H9 (cell line): ENCODE data around the gene EVL. TPM values are rescaled to one million over a fixed set of nuclear protein-coding genes. Genes with fewer than 3 reads are reported as not detected.

ENCODE experiments used
- DNase-seq: peaks from one replicate; pipeline ENCODE4 v3.0.0-alpha.2; 2017
- H2AFZ ChIP-seq: one replicate; pipeline ENCODE4 v1.6.1; 2013; ENCODE audit warnings: mild to moderate bottlenecking, low read length, control low read depth, moderate library complexity
- H2AK5ac ChIP-seq: 2 replicates; pipeline ENCODE4 v1.6.1; 2013; ENCODE audit warnings: low read length, control low read depth, mixed read lengths; ENCODE audit not compliant: insufficient read length
- H2BK120ac ChIP-seq: one replicate; pipeline ENCODE4 v1.6.1; 2013; ENCODE audit warnings: low read depth, mild to moderate bottlenecking, low read length, control low read depth, inconsistent platforms; ENCODE audit not compliant: poor library complexity, severe bottlenecking
- H2BK12ac ChIP-seq: 2 replicates; pipeline ENCODE4 v1.6.1; 2013; ENCODE audit warnings: low read length, control low read depth, mixed read lengths, low read depth; ENCODE audit not compliant: insufficient read length
- H2BK15ac ChIP-seq: 2 replicates; pipeline ENCODE4 v1.6.1; 2013; ENCODE audit warnings: low read depth, low read length, control low read depth
- H2BK20ac ChIP-seq: one replicate; pipeline ENCODE4 v1.6.1; 2013; ENCODE audit warnings: low read depth, mild to moderate bottlenecking, low read length, control low read depth, inconsistent platforms; ENCODE audit not compliant: poor library complexity, severe bottlenecking
- H2BK5ac ChIP-seq: 2 replicates; pipeline ENCODE4 v1.6.1; 2013; ENCODE audit warnings: low read length, control low read depth, mixed read lengths; ENCODE audit not compliant: insufficient read length
- H3K14ac ChIP-seq: 2 replicates; pipeline ENCODE4 v1.6.1; 2013; ENCODE audit warnings: low read length, control low read depth; ENCODE audit not compliant: insufficient read depth
- H3K18ac ChIP-seq: 2 replicates; pipeline ENCODE4 v1.6.1; 2013; ENCODE audit warnings: low read depth, mild to moderate bottlenecking, mixed read lengths, low read length, control low read depth; ENCODE audit not compliant: insufficient read length
- H3K23ac ChIP-seq: 2 replicates; pipeline ENCODE4 v1.6.1; 2013; ENCODE audit warnings: low read length, control low read depth, mixed read lengths, low read depth; ENCODE audit not compliant: insufficient read length
- H3K23me2 ChIP-seq: 2 replicates; pipeline ENCODE4 v1.6.1; 2013; ENCODE audit warnings: low read depth, mild to moderate bottlenecking, mixed read lengths, low read length, control low read depth; ENCODE audit not compliant: insufficient read length, poor library complexity, severe bottlenecking
- H3K27ac ChIP-seq: 2 replicates; pipeline ENCODE4 v1.5.1; 2013; ENCODE audit warnings: low read length, control low read depth, mixed read lengths, low read depth; ENCODE audit not compliant: insufficient read length
- H3K27me3 ChIP-seq: 2 replicates; pipeline ENCODE4 v1.6.1; 2013; ENCODE audit warnings: low read length, control low read depth, inconsistent platforms; ENCODE audit not compliant: insufficient read depth
- H3K4ac ChIP-seq: 2 replicates; pipeline ENCODE4 v1.6.1; 2013; ENCODE audit warnings: low read depth, mild to moderate bottlenecking, control low read depth, inconsistent platforms, low read length, moderate library complexity
- H3K4me1 ChIP-seq: 2 replicates; pipeline ENCODE4 v1.6.1; 2013; ENCODE audit warnings: low read length, control low read depth, inconsistent platforms; ENCODE audit not compliant: insufficient read depth
- H3K4me2 ChIP-seq: 2 replicates; pipeline ENCODE4 v1.6.1; 2013; ENCODE audit warnings: low read length, control low read depth, mixed read lengths; ENCODE audit not compliant: insufficient read length, insufficient read depth
- H3K56ac ChIP-seq: 2 replicates; pipeline ENCODE4 v1.6.1; 2013; ENCODE audit warnings: low read depth, mild to moderate bottlenecking, mixed read lengths, low read length, control low read depth; ENCODE audit not compliant: insufficient read length
- H3K79me1 ChIP-seq: 2 replicates; pipeline ENCODE4 v1.6.1; 2013; ENCODE audit warnings: low read depth, mild to moderate bottlenecking, moderate library complexity, low read length, control low read depth, inconsistent platforms; ENCODE audit not compliant: insufficient read depth, poor library complexity, severe bottlenecking
- H3K79me2 ChIP-seq: 2 replicates; pipeline ENCODE4 v1.6.1; 2013; ENCODE audit warnings: low read length, control low read depth, inconsistent platforms; ENCODE audit not compliant: insufficient read depth
- H3K9ac ChIP-seq: 2 replicates; pipeline ENCODE4 v1.6.1; 2013; ENCODE audit warnings: low read length, control low read depth, mixed read lengths; ENCODE audit not compliant: insufficient read length; ENCODE audit errors: extremely low read depth
- H3K9me3 ChIP-seq: one replicate; pipeline ENCODE4 v1.6.1; 2013; ENCODE audit warnings: low read depth, low read length, inconsistent platforms; ENCODE audit not compliant: control insufficient read depth
- H3T11ph ChIP-seq: one replicate; pipeline ENCODE4 v1.6.1; 2013; ENCODE audit warnings: mild to moderate bottlenecking, low read length, control low read depth, inconsistent platforms
- H4K20me1 ChIP-seq: one replicate; pipeline ENCODE4 v1.6.1; 2013; ENCODE audit not compliant: control insufficient read depth, insufficient read length, insufficient read depth
- H4K5ac ChIP-seq: 2 replicates; pipeline ENCODE4 v1.6.1; 2013; ENCODE audit warnings: low read depth, mild to moderate bottlenecking, mixed read lengths, low read length, control low read depth; ENCODE audit not compliant: insufficient read length
- H4K8ac ChIP-seq: replicated peaks from 2 replicates; pipeline ENCODE4 v1.6.1; 2013; ENCODE audit warnings: low read length, control low read depth, mixed read lengths, low read depth; ENCODE audit not compliant: insufficient read length
- H4K91ac ChIP-seq: 2 replicates; pipeline ENCODE4 v1.6.1; 2013; ENCODE audit warnings: low read depth, mild to moderate bottlenecking, moderate library complexity, mixed read lengths, low read length, control low read depth; ENCODE audit not compliant: insufficient read length
- H3K27ac Mint-ChIP-seq, 3 experiments: 2 replicates in 2 of 3; 3 replicates in 1 of 3; pipeline ENCODE4 v1.8.0; 2020 to 2021; ENCODE audit warnings: mixed read lengths in 3 of 3, mild to moderate bottlenecking in 1 of 3, moderate library complexity in 1 of 3
- H3K27me3 Mint-ChIP-seq: 2 replicates; pipeline ENCODE4 v1.8.0; 2021; ENCODE audit warnings: low read depth, mild to moderate bottlenecking, moderate library complexity, mixed read lengths
- H3K36me3 Mint-ChIP-seq, 3 experiments: 2 replicates in 2 of 3; 3 replicates in 1 of 3; pipeline ENCODE4 v1.8.0; 2020 to 2021; ENCODE audit warnings: low read depth in 3 of 3, mixed read lengths in 3 of 3; ENCODE audit not compliant: insufficient read depth in 1 of 3
- H3K4me1 Mint-ChIP-seq, 2 experiments: 2 replicates each; pipeline ENCODE4 v1.8.0; 2020; ENCODE audit warnings: mixed read lengths in 2 of 2
- H3K4me3 Mint-ChIP-seq, 2 experiments: 2 replicates in 1 of 2; 3 replicates in 1 of 2; pipeline ENCODE4 v1.8.0; 2020 to 2021; ENCODE audit warnings: mild to moderate bottlenecking in 2 of 2, mixed read lengths in 2 of 2, moderate library complexity in 1 of 2
- H3K9me3 Mint-ChIP-seq, 2 experiments: 2 replicates in 1 of 2; 3 replicates in 1 of 2; pipeline ENCODE4 v1.8.0; 2020; ENCODE audit warnings: mild to moderate bottlenecking in 2 of 2, mixed read lengths in 2 of 2, moderate library complexity in 1 of 2
- WGBS: extraction: QIAGEN DNeasy Blood & Tissue Kit; methylation state at CpG from one replicate; pipeline ENCODE4 v1.1.7; 2013; ENCODE audit warnings: missing lambda C conversion rate, low lambda C conversion rate, mixed read lengths; ENCODE audit not compliant: insufficient read length; ENCODE audit errors: extremely low coverage; 5-methylcytosine and 5-hydroxymethylcytosine counted together
- total RNA-seq: library from RNA; stranded (reverse); gene quantifications from 2 replicates; pipeline ENCODE4 v1.2.1, GENCODE V29; 2021
- TF ChIP-seq, protein P1 (sequence below): fragments of 200-600 bp; sonication (generic); conservative IDR thresholded peaks from 3 replicates; pipeline ENCODE4 v1.8.0; 2021; ENCODE audit warnings: antibody characterized with exemption, mild to moderate bottlenecking

EVL gene
- total RNA-seq, 1 experiment from 2014 or later = 53.2 TPM

DNA sequence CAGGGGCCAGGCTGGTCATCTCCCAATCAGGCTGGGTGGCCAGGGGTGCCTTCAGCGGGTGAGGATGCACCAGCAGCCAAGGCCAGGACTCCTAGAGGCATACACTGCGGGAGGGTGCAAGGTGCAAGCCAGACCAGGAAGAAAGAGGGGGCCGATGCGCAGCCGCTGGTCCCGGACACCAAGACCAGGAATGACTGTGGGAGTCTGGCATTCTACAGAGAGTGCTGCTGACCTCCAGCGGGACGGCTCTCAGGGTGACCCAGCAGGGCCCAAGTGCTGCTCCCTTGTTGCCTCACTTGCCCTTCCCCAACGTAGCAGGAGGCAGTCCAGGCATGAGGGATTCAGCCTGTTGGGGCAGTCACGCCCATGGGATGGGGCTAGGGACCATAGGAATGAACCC lies 58.4 kb downstream of the EVL start:
- H2BK20ac ChIP-seq = no peak overlapping the region
- Mint-ChIP-seq H3K9me3 (no peaks in the 10 kb centered on the region), H3K27ac (no peak overlapping the region), H3K36me3 (peaks cover 5 to 13% (median 6%) of the 10 kb centered on the region in 3 experiments; a peak in 6 of 7 replicates), H3K4me3 (no peak overlapping the region), H3K27me3 (no peaks in the 10 kb centered on the region), H3K4me1 (peaks cover 0 to 3% of the 10 kb centered on the region in 2 experiments; a peak in 2 of 4 replicates)
- H3K9ac ChIP-seq = no peak overlapping the region
- no peak overlapping the region for H3K14ac ChIP-seq
- H2BK15ac ChIP-seq = no peak overlapping the region
- no peak overlapping the region for H2AFZ ChIP-seq
- no peak overlapping the region for H3K27ac ChIP-seq
- H3K4me2 ChIP-seq = no peak overlapping the region
- no peaks in the 10 kb centered on the region for H4K20me1 ChIP-seq
- no peaks in the 10 kb centered on the region for H3K4me1 ChIP-seq
- no peak overlapping the region for H3K23ac ChIP-seq
- H4K8ac ChIP-seq = no peak overlapping the region
- H4K91ac ChIP-seq = no peak overlapping the region
- H3K4ac ChIP-seq = no peak overlapping the region
- H3K23me2 ChIP-seq = no peaks in the 10 kb centered on the region
- no peak overlapping the region for H3K56ac ChIP-seq
- H3K79me2 ChIP-seq = no peaks in the 10 kb centered on the region
- H3K27me3 ChIP-seq = no peaks in the 10 kb centered on the region
- H3K9me3 ChIP-seq = no peaks in the 10 kb centered on the region
- no peak overlapping the region for H2BK12ac ChIP-seq
- H3T11ph ChIP-seq = no peak overlapping the region
- DNase-seq = no peak
- no peaks in the 10 kb centered on the region for H3K79me1 ChIP-seq
- no peak overlapping the region for H2AK5ac ChIP-seq
- WGBS = no CpG with 5 or more reads among the region's 10 CpGs
- H2BK5ac ChIP-seq = no peak overlapping the region
- H3K18ac ChIP-seq = no peak overlapping the region
- TF ChIP-seq, protein P1, sequence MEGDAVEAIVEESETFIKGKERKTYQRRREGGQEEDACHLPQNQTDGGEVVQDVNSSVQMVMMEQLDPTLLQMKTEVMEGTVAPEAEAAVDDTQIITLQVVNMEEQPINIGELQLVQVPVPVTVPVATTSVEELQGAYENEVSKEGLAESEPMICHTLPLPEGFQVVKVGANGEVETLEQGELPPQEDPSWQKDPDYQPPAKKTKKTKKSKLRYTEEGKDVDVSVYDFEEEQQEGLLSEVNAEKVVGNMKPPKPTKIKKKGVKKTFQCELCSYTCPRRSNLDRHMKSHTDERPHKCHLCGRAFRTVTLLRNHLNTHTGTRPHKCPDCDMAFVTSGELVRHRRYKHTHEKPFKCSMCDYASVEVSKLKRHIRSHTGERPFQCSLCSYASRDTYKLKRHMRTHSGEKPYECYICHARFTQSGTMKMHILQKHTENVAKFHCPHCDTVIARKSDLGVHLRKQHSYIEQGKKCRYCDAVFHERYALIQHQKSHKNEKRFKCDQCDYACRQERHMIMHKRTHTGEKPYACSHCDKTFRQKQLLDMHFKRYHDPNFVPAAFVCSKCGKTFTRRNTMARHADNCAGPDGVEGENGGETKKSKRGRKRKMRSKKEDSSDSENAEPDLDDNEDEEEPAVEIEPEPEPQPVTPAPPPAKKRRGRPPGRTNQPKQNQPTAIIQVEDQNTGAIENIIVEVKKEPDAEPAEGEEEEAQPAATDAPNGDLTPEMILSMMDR = no peak
- no peak overlapping the region for H2BK120ac ChIP-seq
- H4K5ac ChIP-seq = no peak overlapping the region
